COLO668 (cell line): ENCODE measurements around the gene AHRR.

Experiments
- DNase-seq: peaks from one replicate; lab custom pipeline; 2025; ENCODE audit not compliant: unreplicated experiment; lab: John Stamatoyannopoulos, UW

AHRR gene

GRCh38 chr5:438481-438981 is 117.0 kb downstream of the AHRR start:
- DNase-seq, result no peak

- DNase-seq, result no peak
Measured at GRCh38 chr5:439181-439580, 117.7 kb downstream of the AHRR start.

DNA sequence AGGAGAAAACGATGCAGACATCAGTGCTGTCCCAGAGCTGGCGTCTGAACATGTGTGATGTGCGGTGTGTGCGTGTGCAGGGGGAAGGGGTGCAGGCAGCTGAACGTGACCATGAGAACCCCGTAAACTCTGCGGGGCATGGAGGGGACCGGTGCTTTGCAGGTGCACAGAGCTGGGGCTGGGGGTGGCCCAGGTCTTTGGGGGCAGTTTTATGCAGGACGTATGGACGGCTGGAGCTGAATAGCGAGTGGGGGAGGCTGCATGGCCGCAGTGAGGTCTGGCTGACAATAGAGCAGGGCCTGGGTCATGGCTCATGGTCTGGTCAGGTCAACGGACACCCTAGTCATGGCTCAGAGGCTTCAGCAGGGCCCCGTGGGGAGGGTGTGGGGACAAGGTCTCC is 118.1 kb downstream of the AHRR start:
- DNase-seq, result no peak

DNA sequence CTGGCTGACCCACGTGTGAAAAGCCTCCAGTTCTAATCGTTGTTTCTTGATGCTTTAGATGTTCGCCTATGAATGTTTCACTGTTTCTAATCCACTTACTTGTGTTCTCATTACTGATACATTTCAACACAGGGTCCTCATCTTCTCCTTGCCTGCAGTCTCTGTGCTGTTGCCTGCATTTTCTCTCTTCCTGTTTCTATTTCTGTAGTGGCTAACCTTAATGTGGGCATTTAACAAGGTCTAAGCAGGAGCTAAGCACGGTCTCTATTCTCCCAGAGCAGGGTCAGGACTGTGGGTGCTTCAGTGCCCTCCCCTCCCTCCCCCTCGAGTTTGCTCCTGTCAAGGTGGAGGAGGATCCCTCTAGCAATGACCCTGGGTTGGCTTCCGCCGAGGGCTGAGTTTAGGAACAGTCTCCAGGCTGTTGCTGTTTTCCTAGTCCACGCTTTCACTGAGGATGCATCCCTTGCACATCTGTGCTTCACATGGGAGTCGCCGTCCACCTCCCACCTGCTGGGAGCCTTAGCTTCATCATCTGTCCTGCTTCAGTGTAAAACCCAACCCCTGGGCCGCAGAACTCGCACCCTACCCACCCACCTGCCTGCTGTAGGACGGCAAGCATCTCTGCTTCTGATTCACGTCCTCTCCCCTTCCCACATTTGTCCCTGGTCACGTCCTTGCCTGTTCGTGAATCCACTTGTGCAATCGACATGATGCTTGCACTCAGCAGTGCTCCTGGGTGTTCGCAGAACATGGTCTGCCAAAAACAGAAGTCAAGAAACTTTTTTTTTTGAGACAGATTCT is 119.1 kb downstream of the AHRR start:
- DNase-seq, result no peak

- DNase-seq, result no peak
Measured at GRCh38 chr5:441996-442334, 120.5 kb downstream of the AHRR start.

DNA sequence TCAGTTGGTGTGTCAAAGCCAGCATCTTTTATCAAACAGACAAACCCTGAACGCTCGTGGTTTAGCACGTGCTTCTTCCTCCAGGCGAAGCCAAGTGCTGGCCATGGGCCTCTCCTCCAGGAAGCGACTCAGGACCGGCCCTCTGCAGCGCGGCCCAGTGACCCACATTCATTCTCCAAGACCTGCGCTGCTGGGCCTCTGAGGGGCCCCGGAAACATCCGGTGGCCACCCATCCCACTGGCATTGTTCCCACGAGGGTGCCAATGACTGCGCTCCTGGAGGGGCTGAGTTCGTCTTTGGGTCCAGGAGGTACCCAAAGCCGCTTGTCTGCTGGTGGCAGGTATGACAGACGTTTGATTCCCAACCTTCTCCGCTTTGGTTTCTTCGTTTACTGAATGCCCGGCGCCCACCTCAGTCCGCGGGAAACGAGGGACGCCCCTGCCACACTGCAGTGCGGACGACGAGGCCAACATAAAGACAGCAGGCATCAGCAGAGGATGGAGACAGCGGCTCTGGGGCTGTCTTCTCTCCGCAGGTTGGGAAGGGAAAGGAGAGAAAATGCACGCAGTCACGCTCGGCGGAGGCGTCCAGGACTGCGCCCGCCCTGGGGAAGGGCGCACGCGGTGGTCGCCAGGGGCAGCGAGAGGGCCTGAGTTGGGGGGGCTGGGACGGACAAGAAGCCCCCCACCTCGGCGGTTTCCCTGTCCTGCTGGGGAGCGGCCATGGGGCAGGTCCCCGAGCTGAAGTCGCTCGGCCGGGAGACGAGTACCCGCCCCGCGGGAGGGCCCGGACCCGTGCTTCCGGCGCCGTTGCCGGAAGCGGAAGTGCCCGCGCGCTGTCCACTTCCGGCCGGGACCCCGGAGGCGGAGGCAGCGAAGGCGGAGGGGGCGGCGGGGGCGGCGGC is 121.1 kb downstream of the AHRR start, which contains the start of gene EXOC3:
Gene EXOC3, plus strand, starts transcription at position 842 of the 904 bp plus-strand sequence. CDS start 3,030 bp downstream, outside the sequence.
- DNase-seq, result peak; percentile 91

GRCh38 chr5:443239-444151 is 122.0 kb downstream of the AHRR start:
- DNase-seq, result peak; percentile 89

DNA sequence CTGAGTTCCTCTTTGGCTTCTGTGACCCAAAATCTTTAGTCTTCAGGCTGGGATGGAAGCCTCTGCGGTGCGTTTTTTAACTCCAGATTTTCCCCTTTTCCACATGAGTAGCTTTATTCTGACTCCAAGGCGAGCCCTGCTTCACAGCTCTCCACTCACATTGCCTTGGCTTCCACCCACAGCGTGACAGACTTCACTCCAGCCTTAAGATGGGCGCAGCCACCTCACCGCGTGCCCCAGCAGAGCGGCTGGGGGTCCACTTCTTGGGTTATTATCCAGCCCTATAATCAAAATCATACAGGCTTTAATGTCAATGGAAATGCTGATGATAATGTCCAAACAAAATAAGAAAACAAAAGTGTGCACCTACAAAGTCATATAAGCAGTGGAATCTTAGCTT is 122.7 kb downstream of the AHRR start:
- no peak for DNase-seq

DNA sequence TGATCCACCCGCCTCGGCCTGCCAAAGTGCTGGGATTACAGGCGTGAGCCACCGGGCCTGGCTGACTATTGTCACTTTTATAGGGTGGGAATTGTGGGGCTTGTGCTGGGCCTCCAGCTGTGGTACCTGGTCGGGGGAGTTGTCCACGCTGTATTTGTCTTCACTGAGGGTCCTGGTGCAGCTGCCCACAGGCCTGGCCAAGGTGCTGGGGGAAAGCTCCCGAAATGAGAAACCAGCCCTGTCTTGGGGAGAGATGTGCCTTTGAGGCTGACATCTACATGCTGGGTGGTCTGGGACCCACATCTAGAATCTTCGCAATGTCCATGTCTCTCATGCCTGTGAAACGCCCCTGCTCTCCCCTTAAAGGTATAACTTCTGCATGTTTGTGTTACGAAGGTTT is 124.1 kb downstream of the AHRR start:
- DNase-seq, result no peak

DNA sequence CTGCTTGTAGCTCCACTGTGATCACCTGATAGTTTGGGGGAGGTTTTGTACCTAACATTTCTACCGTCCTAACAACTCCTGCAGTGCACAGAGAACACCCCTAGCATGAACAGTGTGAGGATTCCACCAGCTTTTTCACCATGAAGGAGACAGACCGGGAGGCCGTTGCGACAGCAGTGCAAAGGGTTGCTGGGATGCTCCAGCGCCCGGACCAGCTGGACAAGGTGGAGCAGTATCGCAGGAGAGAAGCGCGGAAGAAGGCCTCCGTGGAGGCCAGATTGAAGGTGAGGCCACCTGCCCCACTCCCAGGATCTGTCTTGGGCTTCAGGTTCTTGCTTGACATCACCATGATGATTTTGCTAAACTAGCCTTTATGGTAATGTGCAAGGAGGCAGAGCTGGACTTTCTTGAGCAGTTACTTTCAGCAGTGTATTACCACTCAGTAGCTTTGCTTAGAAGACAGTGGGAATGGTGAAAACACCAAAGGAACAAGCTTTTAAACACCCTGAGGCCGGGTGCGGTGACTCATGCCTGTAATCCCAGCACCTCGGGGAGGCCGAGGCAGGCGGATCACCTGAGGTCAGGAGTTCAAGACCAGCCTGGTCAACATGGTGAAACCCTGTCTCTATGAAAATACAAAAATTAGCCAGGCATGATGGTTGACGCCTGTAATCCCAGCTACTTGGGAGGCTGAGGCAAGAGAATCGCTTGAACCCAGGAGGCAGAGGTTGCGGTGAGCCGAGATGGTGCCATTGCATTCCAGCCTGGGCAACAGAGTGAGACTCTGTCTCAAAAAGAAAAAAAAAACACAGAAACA is 124.8 kb downstream of the AHRR start:
- DNase-seq, result no peak

GRCh38 chr5:446883-447263 is 125.4 kb downstream of the AHRR start:
- no peak for DNase-seq

DNA sequence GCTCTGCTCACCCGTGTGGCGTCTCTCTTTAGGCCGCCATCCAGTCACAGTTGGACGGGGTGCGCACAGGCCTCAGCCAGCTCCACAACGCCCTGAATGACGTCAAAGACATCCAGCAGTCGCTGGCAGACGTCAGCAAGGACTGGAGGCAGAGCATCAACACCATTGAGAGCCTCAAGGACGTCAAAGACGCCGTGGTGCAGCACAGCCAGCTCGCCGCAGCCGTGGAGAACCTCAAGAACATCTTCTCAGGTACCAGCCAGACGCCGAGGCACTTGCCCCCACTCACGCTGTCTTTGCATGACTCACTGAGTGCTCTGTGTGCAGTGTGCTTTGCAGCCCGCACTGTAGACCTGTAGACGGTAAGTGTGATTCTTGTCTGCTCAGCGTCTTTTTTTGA is 126.0 kb downstream of the AHRR start:
- no peak for DNase-seq

DNA sequence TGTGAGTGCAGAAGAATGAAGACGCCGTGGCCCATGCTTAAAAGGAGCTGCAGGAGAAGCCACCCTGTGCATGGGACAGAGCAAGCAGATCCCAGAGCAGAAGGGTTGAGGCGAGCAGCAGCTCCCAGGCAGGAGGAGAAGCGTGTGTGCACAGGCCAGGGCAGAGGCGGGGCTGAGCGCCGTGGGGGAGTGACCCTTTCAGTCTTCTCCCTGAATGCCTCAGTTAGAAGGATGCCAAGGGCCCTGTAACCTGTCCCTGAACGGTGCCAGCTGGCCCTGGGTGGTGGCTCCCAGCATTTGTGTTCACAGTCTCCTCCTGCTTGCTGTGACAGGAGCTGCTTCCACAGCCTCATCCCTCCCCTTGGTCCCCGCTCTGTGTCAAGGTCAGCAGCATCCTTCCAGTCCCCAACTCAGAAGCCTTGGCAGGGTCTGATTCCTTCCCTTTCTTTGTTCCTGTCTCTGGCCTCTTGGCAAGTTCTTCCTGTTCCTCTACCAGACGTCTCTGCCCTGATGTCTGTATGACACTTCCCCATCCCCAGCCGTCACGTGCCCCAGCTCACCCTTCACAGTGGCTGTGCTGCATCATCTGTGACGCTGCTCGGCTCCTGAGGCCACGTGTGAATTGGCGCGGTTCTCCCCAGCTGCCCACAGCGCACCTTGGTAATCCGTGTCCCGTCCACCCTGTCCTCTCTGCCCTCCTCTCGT is 126.7 kb downstream of the AHRR start:
- DNase-seq, result no peak

GRCh38 chr5:448766-449090 is 127.2 kb downstream of the AHRR start:
- no peak for DNase-seq

GRCh38 chr5:449151-449550 is 127.6 kb downstream of the AHRR start:
- DNase-seq, result no peak

GRCh38 chr5:451587-452458 is 130.3 kb downstream of the AHRR start:
- no peak for DNase-seq

DNA sequence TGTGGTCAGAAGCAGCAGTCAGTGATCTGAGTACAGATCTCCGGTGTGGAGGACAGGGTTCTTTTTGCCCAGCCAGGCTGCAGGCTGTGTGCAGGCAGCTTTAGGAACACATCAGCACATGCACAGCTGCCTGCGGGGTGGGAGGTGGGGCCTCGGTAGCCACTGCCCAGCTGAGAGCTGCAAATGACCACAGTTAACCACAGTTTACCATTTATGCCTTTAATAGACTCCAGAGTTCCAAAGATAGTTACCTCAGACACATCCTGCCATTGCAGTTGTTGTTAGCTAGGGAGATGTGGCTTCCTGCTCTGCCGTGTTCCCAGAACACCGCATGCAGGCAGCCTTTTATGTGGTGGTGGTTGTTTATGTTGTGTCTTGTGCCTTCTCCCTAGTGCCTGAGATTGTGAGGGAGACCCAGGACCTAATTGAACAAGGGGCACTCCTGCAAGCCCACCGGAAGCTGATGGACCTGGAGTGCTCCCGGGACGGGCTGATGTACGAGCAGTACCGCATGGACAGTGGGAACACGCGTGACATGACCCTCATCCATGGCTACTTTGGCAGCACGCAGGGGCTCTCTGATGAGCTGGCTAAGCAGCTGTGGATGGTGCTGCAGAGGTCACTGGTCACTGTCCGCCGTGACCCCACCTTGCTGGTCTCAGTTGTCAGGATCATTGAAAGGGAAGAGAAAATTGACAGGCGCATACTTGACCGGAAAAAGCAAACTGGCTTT is 131.6 kb downstream of the AHRR start:
- DNase-seq, result no peak
